ENCODE measurements around the gene WDR37. TPM values are rescaled to one million over a fixed set of nuclear protein-coding genes. Genes with fewer than 3 reads are reported as not detected.

WDR37 gene
- total RNA-seq, 2 donors from 2014 or later, result 11.9 to 22.8 TPM

DNA sequence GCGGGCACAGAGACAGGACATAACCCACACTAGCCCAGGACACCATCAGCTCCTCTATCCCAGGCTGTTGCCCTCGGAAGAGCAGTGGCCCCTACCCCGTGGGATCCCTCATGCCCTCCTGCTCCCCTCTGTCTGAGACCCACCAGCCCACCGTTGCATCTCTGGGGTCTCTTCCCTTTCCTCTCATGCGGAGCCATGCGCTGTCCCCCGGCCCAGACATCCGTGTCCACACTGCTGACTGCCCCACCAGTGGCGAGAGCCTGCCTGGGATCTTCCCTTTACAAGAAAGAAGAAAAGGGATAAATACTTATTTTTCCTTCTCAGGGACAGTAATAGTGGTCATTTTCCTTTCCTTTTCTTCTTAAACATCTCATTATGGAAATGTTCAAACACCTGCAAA, 115.4 kb downstream of the WDR37 start:
- no peak overlapping the region for H3K4me3 ChIP-seq
- no peaks in the 10 kb centered on the region for H3K9me3 ChIP-seq
- H3K27me3 ChIP-seq (replicated peaks; ENCODE audit: insufficient read depth), result no peaks in the 10 kb centered on the region
- H3K36me3 ChIP-seq, result no peaks in the 10 kb centered on the region
- intact Hi-C loops (cut with DNase I), result no loop called here
- no peaks in the 10 kb centered on the region for H3K4me1 ChIP-seq (replicated peaks)
- TF ChIP-seq, protein P1, sequence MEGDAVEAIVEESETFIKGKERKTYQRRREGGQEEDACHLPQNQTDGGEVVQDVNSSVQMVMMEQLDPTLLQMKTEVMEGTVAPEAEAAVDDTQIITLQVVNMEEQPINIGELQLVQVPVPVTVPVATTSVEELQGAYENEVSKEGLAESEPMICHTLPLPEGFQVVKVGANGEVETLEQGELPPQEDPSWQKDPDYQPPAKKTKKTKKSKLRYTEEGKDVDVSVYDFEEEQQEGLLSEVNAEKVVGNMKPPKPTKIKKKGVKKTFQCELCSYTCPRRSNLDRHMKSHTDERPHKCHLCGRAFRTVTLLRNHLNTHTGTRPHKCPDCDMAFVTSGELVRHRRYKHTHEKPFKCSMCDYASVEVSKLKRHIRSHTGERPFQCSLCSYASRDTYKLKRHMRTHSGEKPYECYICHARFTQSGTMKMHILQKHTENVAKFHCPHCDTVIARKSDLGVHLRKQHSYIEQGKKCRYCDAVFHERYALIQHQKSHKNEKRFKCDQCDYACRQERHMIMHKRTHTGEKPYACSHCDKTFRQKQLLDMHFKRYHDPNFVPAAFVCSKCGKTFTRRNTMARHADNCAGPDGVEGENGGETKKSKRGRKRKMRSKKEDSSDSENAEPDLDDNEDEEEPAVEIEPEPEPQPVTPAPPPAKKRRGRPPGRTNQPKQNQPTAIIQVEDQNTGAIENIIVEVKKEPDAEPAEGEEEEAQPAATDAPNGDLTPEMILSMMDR (IDR thresholded peaks at IDR 0.05), result no peak
- TF ChIP-seq POLR2A (IDR thresholded peaks at IDR 0.05), result no peak
- TF ChIP-seq POLR2AphosphoS5 (IDR thresholded peaks at IDR 0.05), result no peak
- WGBS, result 87% methylated on average over 9 of the region's 9 CpGs
- no peak overlapping the region for H3K27ac ChIP-seq
- no peak for DNase-seq (ENCODE audit: low spot score)

DNA sequence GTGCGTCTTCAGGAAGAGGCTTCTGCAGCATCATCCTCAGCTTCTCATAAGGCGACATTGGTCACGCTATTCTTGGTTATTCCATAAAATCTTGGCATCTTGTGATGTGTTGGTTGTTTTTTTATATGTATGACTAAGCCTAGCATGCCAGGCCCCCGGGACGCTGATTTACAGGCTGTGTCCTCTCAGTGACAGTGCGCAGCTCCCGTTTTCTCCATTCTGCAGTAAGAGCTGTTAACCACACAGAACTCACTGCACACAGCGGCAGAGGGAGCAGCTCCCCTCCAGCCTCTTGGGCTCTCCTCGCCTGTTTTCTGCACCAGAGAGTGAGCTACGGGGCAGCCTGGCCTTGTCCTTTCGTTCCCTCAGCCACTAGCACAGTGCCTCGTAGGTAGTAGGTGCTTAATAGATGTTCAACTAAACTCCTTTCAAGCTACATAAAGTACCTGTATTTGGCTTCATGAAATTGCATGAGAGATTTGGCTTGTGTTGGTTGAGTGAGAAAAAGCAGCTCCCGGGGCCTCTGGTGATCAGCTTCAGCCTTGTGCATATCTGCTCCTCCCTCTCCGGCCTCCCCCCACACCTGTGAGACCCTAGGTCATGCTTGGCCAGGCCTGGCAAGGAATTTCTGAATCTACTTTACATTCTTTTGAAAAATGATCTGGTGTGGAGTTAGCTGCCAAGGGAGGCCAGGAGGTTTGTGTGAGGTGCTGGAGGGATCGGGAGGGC, 116.2 kb downstream of the WDR37 start:
- Histone ChIP-seq H3K27me3 (replicated peaks; ENCODE audit: insufficient read depth) (no peaks in the 10 kb centered on the region), H3K36me3 (no peaks in the 10 kb centered on the region), H3K9me3 (no peaks in the 10 kb centered on the region), H3K4me3 (no peak overlapping the region), H3K27ac (no peak overlapping the region), H3K4me1 (replicated peaks) (no peaks in the 10 kb centered on the region)
- intact Hi-C loops (cut with DNase I), result no loop called here
- DNase-seq (ENCODE audit: low spot score), result no peak
- WGBS, result 86% methylated on average over 15 of the region's 15 CpGs
- TF ChIP-seq POLR2A (IDR thresholded peaks at IDR 0.05), result no peak
- TF ChIP-seq POLR2AphosphoS5 (IDR thresholded peaks at IDR 0.05), result no peak
- TF ChIP-seq, protein P1 (IDR thresholded peaks at IDR 0.05), result no peak

DNA sequence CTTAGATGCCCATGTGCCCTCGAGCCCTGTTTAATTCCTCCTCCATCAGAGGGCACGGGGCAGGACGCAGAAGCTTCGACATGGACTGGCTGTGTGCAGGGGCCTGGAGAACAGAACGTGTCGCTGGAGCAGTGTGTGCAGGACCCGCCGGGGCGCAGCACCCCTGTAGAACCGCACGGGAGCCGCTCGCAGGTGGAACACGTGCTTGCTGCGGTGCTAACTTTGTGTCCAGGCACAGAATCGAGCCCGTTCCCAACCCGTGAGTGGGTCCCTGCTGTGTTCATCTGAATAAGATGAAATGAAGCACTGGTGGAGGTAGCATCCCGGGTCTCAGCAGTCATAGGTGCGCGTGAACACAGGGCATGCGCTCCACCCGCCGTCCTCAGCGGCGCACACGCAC, 116.9 kb downstream of the WDR37 start:
- Histone ChIP-seq H3K27me3 (replicated peaks; ENCODE audit: insufficient read depth) (no peaks in the 10 kb centered on the region), H3K27ac (no peak overlapping the region), H3K4me3 (no peak overlapping the region), H3K36me3 (no peaks in the 10 kb centered on the region), H3K4me1 (replicated peaks) (no peaks in the 10 kb centered on the region), H3K9me3 (no peaks in the 10 kb centered on the region)
- 93% methylated on average over 26 of the region's 27 CpGs for WGBS
- intact Hi-C loops (cut with DNase I), result no loop called here
- TF ChIP-seq POLR2A (IDR thresholded peaks at IDR 0.05) (no peak), POLR2AphosphoS5 (IDR thresholded peaks at IDR 0.05) (no peak)
- TF ChIP-seq, protein P1 (IDR thresholded peaks at IDR 0.05), result no peak
- DNase-seq (ENCODE audit: low spot score), result no peak

DNA sequence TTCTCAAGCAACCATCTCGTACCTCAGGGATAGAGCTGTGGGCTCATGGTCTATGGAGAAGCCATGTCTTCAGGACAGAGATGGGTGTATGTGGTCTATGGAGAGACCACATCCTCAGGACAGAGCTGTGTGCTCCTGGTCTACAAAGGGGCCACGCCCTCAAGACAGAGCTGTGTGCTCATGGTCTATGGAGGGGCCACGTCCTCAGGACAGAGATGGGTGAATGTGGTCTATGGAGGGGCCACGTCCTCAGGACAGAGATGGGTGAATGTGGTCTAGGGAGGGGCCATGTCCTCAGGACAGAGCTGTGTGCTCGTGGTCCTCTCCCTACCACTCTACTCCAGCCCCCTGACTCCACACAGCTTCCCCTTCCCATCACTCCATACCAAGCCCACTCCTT, 117.8 kb downstream of the WDR37 start:
- Histone ChIP-seq H3K27ac (no peak overlapping the region), H3K27me3 (replicated peaks; ENCODE audit: insufficient read depth) (no peaks in the 10 kb centered on the region), H3K36me3 (no peaks in the 10 kb centered on the region), H3K4me1 (replicated peaks) (no peaks in the 10 kb centered on the region), H3K4me3 (no peak overlapping the region), H3K9me3 (no peaks in the 10 kb centered on the region)
- intact Hi-C loops (cut with DNase I), result no loop called here
- TF ChIP-seq, protein P1 (IDR thresholded peaks at IDR 0.05), result no peak
- TF ChIP-seq POLR2AphosphoS5 (IDR thresholded peaks at IDR 0.05) (no peak), POLR2A (IDR thresholded peaks at IDR 0.05) (no peak)
- no peak for DNase-seq (ENCODE audit: low spot score)
- 85% methylated on average over 5 of the region's 5 CpGs for WGBS

DNA sequence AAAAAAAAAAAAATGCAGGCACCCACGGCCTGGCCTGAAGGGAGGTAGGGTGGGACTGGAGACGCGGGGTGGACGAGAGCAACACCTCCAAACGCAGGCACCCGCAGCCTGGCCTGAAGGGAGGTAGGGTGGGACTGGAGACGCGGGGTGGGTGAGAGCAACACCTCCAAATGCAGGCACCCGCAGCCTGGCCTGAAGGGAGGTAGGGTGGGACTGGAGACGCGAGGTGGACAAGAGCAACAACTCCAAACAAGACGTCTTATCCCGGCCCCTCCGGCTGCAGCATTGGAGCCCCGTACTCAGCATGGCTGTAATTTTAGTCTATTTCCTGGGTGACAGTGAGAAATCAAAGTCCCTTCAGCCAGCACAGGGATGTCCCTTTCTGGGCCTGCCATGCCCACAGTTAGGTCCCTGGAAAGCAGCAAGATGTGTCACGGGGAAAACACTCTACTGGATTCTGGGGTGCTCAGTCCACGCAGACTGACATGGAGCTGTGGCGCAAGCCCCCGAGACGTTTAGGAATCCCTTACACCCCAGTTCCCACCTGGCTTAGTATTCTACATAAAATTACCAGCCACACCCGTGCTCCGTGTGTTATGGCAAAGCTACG, 119.9 kb downstream of the WDR37 start:
- Histone ChIP-seq H3K27ac (no peak overlapping the region), H3K9me3 (no peaks in the 10 kb centered on the region), H3K4me3 (no peak overlapping the region), H3K27me3 (replicated peaks; ENCODE audit: insufficient read depth) (no peaks in the 10 kb centered on the region), H3K36me3 (no peaks in the 10 kb centered on the region), H3K4me1 (replicated peaks) (no peaks in the 10 kb centered on the region)
- DNase-seq (ENCODE audit: low spot score), result no peak
- intact Hi-C loops (cut with DNase I), result no loop called here
- TF ChIP-seq, protein P1 (IDR thresholded peaks at IDR 0.05), result no peak
- TF ChIP-seq POLR2AphosphoS5 (IDR thresholded peaks at IDR 0.05), result no peak
- TF ChIP-seq POLR2A (IDR thresholded peaks at IDR 0.05), result no peak
- 93% methylated on average over 23 of the region's 23 CpGs for WGBS

Data from prostate gland (tissue), 2 donors.